Measurements from ENCODE around the gene MACC1.

Gene MACC1

GRCh38 chr7:20206104-20206896 is 10.9 kb downstream of the MACC1 start:
- H3K36me3 ChIP-seq (ENCODE audit: insufficient read depth, low read length): no peaks in the 10 kb centered on the region
- H3K9me3 ChIP-seq (ENCODE audit: control insufficient read depth, insufficient read depth, low read length): peaks cover 21% of the 10 kb centered on the region
- H3K9ac ChIP-seq (ENCODE audit: low read depth, low read length): no peak overlapping the region
- H3K4me1 ChIP-seq (ENCODE audit: insufficient read depth, low read length): 0 out of 2 replicates have a peak, but pooled peaks cover 4% of the 10 kb centered on the region

- Histone ChIP-seq H3K4me1 (ENCODE audit: insufficient read depth, low read length) (0 out of 2 replicates have a peak, but pooled peaks cover 7% of the 10 kb centered on the region), H3K9me3 (ENCODE audit: control insufficient read depth, insufficient read depth, low read length) (peaks cover 3% of the 10 kb centered on the region; the same call in 1 of the 2 replicates), H3K36me3 (ENCODE audit: insufficient read depth, low read length) (no peaks in the 10 kb centered on the region)
Measured at GRCh38 chr7:20203316-20203715, 13.9 kb downstream of the MACC1 start.

DNA sequence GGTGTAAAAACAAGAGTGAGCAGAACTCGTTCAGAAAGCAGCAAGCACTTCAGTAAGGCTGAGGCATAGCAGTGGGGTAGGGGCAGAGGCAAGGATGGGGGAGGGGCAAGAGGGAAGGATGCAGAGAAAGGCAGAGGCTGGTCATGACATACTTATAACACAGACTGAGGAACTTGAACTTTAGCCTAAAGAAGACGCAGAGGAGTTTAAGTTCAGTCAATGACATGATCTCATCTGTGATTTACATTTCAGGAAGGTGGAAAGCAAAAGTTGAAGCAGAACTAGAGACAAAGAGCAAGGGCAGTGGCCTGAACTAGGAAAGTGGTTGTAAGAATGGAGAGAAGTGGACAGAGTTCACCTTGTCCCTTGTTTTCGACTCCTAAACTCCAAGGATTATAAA is 15.8 kb downstream of the MACC1 start:
- no peaks in the 10 kb centered on the region for H3K9me3 ChIP-seq (ENCODE audit: control insufficient read depth, insufficient read depth, low read length)
- no peak overlapping the region for H3K9ac ChIP-seq (ENCODE audit: low read depth, low read length)
- peaks cover 14% of the 10 kb centered on the region for H3K4me1 ChIP-seq (ENCODE audit: insufficient read depth, low read length)
- no peaks in the 10 kb centered on the region for H3K36me3 ChIP-seq (ENCODE audit: insufficient read depth, low read length)

More at GRCh38 chr7:20203316-20203715, 13.9 kb downstream of the MACC1 start:
- H3K9ac ChIP-seq (ENCODE audit: low read depth, low read length): no peak overlapping the region

DNA sequence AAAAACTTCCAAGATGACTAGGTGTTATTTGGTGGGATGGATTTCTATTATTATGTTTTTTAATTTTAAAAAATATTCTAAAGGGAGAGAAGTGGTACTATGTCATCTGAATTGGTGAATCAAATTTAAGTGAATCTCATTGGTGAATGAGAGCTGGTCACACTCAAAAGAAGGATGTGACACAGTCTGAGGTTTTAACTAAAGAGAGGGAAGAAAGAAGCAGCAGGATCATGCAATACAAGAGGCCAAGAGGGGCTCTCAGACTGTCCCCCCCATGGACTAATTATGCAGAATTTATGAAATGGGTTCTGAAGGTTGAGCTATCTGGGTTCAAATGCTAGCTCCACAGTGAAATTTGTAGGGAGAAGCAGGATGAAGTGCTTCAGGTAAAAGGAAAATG is 16.2 kb downstream of the MACC1 start:
- Histone ChIP-seq H3K4me1 (ENCODE audit: insufficient read depth, low read length) (peaks cover 14% of the 10 kb centered on the region), H3K36me3 (ENCODE audit: insufficient read depth, low read length) (no peaks in the 10 kb centered on the region), H3K9me3 (ENCODE audit: control insufficient read depth, insufficient read depth, low read length) (no peaks in the 10 kb centered on the region), H3K9ac (ENCODE audit: low read depth, low read length) (no peak overlapping the region)

DNA sequence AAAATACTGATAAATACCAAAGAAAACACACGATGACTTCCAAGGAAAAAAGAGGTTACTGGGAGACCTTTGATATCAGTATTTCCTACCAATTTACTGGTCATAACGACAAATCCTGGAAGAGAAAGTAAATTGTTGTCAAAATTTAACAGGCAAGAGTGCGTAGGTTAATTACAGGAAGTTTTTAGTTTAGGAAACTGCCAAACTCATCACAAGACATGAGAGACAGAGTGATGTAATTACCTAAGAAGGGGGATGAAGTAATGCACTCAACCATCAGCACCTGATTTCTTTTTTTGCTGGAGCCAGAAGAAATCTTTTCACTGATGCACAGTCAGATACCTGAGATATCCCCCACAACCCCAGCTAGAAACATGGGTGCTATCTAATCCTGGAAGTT is 16.8 kb downstream of the MACC1 start:
- Histone ChIP-seq H3K36me3 (ENCODE audit: insufficient read depth, low read length) (no peaks in the 10 kb centered on the region), H3K9ac (ENCODE audit: low read depth, low read length) (no peak overlapping the region), H3K9me3 (ENCODE audit: control insufficient read depth, insufficient read depth, low read length) (no peaks in the 10 kb centered on the region), H3K4me1 (ENCODE audit: insufficient read depth, low read length) (peaks cover 14% of the 10 kb centered on the region)

- H3K9ac ChIP-seq (ENCODE audit: low read depth, low read length): no peak overlapping the region
- H3K9me3 ChIP-seq (ENCODE audit: control insufficient read depth, insufficient read depth, low read length): no peaks in the 10 kb centered on the region
- H3K4me1 ChIP-seq (ENCODE audit: insufficient read depth, low read length): peaks cover 14% of the 10 kb centered on the region
Measured at GRCh38 chr7:20199015-20199737, 18.0 kb downstream of the MACC1 start.

GRCh38 chr7:20198260-20198659 is 18.9 kb downstream of the MACC1 start:
- Histone ChIP-seq H3K9me3 (ENCODE audit: control insufficient read depth, insufficient read depth, low read length) (no peaks in the 10 kb centered on the region), H3K4me1 (ENCODE audit: insufficient read depth, low read length) (peaks cover 14% of the 10 kb centered on the region), H3K9ac (ENCODE audit: low read depth, low read length) (no peak overlapping the region), H3K36me3 (ENCODE audit: insufficient read depth, low read length) (no peaks in the 10 kb centered on the region)

More at GRCh38 chr7:20199015-20199737, 18.0 kb downstream of the MACC1 start:
- no peaks in the 10 kb centered on the region for H3K36me3 ChIP-seq (ENCODE audit: insufficient read depth, low read length)

DNA sequence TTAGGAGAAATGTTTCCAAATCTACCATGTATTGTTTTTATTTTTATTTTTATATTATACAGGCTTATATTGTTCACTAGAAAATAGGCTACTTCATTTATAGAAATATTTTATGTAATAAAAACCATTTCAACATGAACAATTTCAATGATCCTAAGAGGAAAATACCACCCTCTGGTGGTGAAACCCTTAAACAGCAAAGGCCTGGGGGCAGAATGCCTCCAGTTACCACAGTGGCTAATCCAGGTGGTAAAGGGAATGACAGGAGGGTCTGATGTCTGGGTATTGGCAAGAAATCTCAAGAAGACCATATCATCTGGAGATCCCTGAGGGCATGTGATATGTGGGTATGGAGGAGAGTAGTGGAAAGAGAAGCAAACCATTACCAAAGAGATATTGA is 19.3 kb downstream of the MACC1 start:
- Histone ChIP-seq H3K9ac (ENCODE audit: low read depth, low read length) (no peak overlapping the region), H3K4me1 (ENCODE audit: insufficient read depth, low read length) (peaks cover 14% of the 10 kb centered on the region), H3K9me3 (ENCODE audit: control insufficient read depth, insufficient read depth, low read length) (no peaks in the 10 kb centered on the region), H3K36me3 (ENCODE audit: insufficient read depth, low read length) (no peaks in the 10 kb centered on the region)

DNA sequence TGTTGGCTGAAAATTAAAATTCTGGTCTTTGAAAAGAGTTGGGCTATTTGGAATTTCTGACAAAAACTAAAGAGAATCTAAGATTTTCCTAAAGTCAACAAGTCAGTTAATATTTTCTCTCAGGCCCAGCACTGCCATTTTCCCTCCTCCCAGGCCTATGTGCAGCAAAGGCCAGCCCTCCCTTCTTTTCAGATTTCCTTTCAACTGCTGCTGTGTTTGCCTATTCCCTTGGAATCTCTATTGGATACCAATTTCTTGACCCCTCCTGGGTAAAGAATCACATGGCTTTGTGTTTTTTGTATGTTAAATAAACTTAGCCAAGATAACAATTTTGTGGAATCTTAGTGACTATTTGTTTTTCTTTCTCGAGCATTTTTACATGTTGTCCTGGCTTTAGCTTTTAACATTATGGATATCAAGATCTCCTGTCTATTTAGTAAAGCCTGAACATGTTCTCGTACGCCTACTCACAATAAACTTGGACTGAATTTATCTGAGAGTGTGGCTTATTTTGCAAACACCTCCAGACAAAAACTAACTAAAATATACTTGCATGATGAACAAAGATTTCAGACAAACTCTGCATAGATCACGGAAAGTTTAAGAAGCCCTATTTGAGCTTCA is 19.9 kb downstream of the MACC1 start:
- Histone ChIP-seq H3K9me3 (ENCODE audit: control insufficient read depth, insufficient read depth, low read length) (no peaks in the 10 kb centered on the region), H3K36me3 (ENCODE audit: insufficient read depth, low read length) (no peaks in the 10 kb centered on the region), H3K4me1 (ENCODE audit: insufficient read depth, low read length) (peaks cover 14% of the 10 kb centered on the region), H3K9ac (ENCODE audit: low read depth, low read length) (no peak overlapping the region)

DNA sequence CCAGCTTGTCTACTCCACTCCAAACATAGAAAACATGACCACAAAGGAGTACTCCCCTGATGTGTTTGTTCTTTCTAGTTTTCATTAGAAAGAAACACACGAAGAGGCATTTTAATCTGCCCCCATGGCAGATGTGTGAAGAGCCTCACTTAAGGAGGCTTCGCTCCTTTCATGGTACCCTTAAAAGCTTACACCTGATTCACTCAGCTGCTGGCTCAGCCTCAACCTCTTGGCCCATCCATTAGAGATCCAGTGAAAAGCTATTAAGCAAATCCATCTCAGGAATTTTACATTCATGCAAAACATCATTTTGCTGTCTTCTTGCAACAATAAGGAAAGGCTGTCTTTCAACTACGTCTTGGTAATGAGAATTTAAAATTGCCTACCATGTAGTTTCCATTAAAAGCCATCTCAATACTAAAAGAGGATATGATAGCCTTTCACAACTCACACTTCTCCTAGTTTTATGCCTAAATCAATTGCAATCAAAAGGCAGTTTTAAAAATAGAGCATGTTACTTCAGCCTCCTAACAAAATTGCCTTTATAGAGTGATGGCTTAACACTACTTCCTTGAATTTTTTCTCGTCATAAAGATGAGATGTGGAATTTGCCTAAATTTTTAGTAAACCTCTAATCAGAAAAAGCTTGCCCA is 22.7 kb downstream of the MACC1 start:
- Histone ChIP-seq H3K4me1 (ENCODE audit: insufficient read depth, low read length) (peaks cover 7% of the 10 kb centered on the region), H3K36me3 (ENCODE audit: insufficient read depth, low read length) (no peaks in the 10 kb centered on the region)

GRCh38 chr7:20193873-20194272 is 23.3 kb downstream of the MACC1 start:
- H3K4me1 ChIP-seq (ENCODE audit: insufficient read depth, low read length): peaks cover 7% of the 10 kb centered on the region
- H3K9ac ChIP-seq (ENCODE audit: low read depth, low read length): no peak overlapping the region
- H3K36me3 ChIP-seq (ENCODE audit: insufficient read depth, low read length): no peaks in the 10 kb centered on the region

More for the DNA sequence above, 22.7 kb downstream of the MACC1 start:
- no peaks in the 10 kb centered on the region for H3K9me3 ChIP-seq (ENCODE audit: control insufficient read depth, insufficient read depth, low read length)
- no peak overlapping the region for H3K9ac ChIP-seq (ENCODE audit: low read depth, low read length)

DNA sequence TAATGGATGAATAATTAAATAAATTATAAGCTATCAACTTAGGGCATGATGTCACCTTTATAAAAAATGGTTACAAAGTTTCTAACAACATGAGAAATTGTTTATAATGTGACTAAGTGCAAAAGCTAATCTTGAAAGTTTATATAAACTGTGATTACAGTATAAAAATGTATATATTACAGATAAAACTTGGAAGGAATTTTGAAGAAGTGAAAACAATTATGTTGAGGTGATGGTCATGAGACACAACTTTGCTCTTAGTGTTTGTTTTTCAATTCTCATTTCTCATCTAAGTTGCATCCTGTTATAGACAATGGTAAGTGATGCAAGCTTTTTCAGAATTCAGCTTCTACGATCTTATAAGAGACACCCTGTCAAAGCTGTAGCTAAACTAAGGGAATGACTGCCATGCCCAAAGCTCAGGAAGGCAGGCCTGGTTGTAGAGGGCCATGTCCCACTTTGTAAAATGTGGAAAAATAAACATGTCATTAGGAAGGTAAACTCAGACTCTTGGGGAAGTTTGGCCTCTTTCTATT is 23.9 kb downstream of the MACC1 start:
- H3K36me3 ChIP-seq (ENCODE audit: insufficient read depth, low read length): no peaks in the 10 kb centered on the region
- H3K9ac ChIP-seq (ENCODE audit: low read depth, low read length): no peak overlapping the region
- peaks cover 7% of the 10 kb centered on the region for H3K4me1 ChIP-seq (ENCODE audit: insufficient read depth, low read length)
- H3K9me3 ChIP-seq (ENCODE audit: control insufficient read depth, insufficient read depth, low read length): no peaks in the 10 kb centered on the region

More at GRCh38 chr7:20193873-20194272, 23.3 kb downstream of the MACC1 start:
- no peaks in the 10 kb centered on the region for H3K9me3 ChIP-seq (ENCODE audit: control insufficient read depth, insufficient read depth, low read length)

- no peaks in the 10 kb centered on the region for H3K4me1 ChIP-seq (ENCODE audit: insufficient read depth, low read length)
- H3K36me3 ChIP-seq (ENCODE audit: insufficient read depth, low read length): no peaks in the 10 kb centered on the region
- H3K9me3 ChIP-seq (ENCODE audit: control insufficient read depth, insufficient read depth, low read length): no peaks in the 10 kb centered on the region
- no peak overlapping the region for H3K9ac ChIP-seq (ENCODE audit: low read depth, low read length)
Measured at GRCh38 chr7:20191391-20191869, 25.8 kb downstream of the MACC1 start.

Measured in ES-I3 (cell line).